ENCODE measurements around the gene LLGL1.

LLGL1 gene

DNA sequence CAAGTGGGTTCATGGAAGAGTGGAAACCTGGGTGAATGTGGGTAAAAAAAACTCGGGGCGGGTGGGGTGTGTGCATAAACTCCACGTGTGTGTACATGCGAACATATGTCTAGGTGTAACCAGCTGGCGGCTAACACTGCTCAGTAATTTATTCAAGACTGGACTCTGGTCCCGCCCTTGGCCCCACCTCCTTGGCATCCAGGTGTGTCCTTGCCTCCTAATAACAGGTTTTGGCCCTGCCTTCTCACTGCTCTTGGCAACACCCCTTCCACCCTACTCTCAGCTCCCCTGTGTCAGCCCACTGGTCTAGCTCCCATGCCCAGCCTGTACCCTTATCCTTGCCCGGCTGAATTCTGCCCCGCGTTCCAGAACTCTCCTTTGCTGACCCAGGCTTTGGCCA, 24.8 kb downstream of the LLGL1 start:
- no peak for DNase-seq (ENCODE audit: extremely low read depth in 1 of 2, low read depth in 1 of 2)

DNA sequence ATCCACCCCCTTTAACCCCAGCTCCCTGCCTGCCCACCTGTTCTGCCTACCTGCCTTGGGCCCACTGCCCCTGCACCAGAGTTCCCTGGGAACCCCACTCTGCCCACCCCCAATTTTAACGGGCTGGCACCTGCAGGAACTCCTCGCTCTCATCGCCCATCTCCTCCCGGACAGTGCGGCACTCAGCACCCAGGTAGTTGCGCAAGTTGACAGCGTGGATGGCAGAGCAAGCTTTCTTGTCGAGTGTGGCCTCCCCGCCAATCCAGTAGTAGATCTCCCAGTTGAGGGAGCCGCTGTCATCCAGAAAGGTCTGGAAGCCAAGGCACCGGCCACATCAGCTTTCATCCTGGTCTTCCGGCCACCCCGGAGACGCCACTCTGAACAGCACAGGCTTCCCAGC, 25.3 kb downstream of the LLGL1 start:
- DNase-seq (ENCODE audit: extremely low read depth in 1 of 2, low read depth in 1 of 2): no peak

DNA sequence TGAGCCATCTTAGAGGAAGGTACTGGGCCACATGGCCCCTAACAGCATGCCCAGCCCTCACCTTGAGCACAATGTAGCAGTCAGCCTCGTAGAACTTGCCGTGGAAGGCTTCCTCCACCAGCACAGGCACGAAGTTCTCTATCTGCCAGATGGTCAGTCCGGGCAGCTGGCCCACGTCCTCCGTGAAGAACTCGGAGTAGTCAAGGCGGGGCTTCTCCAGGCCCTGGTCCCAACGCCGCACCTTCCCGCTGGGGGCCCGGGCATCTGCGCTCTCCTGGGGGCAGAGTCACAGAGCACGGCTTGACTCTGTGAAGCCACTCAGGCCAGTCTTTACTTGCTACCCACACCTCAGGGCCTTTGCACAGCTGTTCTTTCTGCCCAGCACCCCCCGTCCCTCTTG, 25.8 kb downstream of the LLGL1 start:
- DNase-seq (ENCODE audit: extremely low read depth in 1 of 2, low read depth in 1 of 2): no peak

DNA sequence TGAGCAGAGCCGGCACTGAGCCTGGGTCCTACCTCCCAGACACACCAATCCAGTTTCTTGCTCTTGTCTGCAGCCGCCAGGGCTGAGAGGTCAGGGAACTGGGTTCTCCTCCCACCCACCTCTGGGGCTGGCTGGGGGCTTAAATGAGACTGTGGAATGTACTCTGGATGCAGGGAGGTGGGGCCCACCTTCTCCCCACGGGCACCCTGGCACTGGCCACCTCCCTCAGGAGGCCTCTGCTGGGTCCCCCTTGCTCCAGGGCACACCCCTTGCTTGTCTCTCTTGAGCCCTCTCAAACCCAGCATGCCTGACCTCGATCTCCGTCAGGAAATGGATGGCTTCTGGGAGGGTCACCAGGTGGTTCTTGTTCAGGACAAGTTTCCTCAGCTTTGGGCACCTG, 26.7 kb downstream of the LLGL1 start:
- no peak for DNase-seq (ENCODE audit: extremely low read depth in 1 of 2, low read depth in 1 of 2)

DNA sequence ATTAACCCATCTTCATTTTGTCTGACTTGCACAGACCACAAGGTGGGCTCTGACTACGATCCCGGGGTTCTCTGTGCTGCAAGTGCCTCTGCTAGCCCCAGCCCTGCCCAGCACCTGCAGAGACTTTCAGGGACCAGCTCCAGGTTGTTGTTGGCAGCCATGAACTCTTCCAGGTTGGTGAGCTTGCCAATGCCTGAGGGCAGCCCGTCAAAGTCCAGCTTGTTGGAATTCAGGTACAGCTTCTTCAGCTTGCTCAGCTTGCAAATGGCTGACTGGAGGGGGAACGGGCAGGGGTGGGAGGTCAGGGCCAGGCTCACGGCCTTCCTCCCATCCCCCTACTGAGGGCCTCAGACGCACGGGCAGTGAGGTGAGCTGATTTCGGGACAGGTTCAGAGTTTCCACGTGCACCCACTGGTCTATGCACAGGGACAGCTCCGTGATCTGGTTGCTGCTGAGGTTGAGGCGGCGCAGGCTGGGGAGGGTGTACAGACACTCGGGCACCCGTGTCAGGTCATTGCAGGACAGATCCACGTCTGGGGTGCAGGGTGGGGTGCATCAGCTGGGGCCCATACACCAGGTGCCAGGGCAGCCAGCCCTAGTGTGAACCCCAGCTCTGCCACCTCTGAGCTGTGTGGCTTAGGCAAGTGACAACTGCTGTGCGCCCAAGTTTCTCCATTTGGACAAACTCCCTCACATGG, 27.9 kb downstream of the LLGL1 start:
- DNase-seq (ENCODE audit: extremely low read depth in 1 of 2, low read depth in 1 of 2): no peak

DNA sequence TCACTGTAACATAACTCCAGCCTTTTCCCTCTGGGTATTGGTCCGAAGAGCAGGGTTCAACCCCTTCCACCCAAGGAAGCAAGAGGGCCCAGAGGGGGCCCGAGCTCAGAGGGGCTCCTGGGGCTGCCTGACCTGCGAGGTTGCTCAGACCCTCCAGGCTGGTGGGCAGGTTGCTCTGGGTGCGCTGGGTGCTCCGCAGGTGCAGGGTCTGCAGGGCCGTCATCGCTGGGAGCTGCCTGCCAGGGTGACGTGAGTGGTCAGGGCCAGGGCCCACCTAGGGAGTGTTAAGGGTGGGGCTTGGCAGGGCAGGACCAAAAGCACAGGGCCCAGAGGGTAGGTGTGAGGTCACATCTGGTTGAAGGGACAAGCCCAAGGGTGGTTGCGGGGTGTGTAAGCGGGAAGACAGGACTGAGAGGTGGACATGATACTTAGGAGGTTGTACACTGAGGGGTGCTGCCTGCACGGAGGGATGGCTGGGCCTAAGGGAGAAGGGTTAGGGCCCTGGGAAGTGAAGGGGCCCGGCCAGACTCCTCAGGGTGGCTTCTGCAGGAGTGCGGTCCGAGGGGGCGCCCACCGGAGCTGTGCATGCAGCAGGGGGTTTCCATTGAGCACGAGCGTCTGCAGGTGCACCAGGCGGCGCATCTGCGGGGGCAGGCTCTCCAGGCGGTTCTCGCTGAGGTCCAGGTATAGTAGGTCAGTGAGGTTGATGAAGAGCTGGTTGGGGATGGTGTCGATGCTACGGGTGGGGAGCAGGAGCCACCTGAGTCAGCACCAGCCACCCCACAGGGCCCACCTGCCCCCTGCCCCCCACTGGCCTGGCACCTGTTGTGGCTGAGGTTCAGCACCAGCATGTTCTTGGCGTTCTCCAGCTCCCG, 28.7 kb downstream of the LLGL1 start:
- DNase-seq (ENCODE audit: extremely low read depth in 1 of 2, low read depth in 1 of 2): no peak

DNA sequence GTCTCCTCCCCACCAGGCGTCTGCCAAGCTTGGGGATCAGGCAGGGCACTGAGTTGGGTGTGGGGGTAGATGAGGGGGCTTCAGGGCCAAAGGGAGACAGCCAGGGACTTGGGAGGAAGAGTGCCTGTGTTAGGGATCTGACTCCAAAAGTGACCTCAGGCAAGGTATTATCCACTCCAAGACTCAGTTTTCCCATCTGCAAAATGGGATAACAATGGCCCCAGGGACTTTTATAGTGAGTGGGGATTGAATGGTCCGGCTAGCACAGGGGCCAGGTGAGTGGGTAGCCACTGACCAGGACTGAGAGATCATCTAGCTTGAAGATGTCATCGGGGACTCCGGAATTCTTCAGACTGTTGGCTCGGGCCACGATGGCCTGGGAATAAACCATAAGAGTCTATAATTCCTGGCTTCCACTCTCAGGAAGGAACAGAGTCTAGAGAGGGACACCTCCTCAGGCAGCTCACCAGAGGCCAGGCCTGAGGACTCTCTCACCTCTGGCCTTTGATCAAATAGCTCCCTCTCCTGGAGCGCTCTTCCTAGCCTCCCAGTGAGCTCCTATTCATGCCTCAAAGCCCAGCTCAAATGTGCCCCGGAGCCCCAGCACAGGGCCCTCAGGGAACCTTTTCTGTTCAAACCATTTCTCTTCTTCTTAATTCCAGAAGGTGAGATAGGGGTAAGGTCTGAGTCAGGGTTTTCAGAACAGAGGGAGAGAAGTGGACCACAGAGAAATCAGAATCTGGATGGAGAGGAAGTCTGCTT, 29.6 kb downstream of the LLGL1 start:
- DNase-seq (ENCODE audit: extremely low read depth in 1 of 2, low read depth in 1 of 2): no peak

DNA sequence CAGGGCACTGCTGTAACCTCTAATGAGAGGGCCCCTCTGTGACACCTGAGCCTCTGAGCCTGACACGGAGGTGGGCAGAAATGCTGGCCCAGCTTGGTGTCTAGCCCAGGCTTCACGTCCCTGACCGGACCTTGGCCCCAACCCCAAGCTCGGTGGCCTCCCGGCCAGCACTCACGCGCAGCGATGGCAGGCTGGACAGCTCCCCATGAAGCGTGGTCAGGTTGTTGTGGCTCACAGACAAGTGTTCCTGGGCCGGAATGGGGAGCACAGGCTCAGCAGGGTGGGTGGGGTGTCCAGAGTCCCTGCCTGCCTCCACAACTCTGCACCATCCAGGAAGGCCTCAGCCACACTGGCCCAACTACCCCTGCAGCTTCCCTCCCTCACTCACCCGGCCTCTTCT, 30.9 kb downstream of the LLGL1 start:
- DNase-seq (ENCODE audit: extremely low read depth in 1 of 2, low read depth in 1 of 2): no peak

DNA sequence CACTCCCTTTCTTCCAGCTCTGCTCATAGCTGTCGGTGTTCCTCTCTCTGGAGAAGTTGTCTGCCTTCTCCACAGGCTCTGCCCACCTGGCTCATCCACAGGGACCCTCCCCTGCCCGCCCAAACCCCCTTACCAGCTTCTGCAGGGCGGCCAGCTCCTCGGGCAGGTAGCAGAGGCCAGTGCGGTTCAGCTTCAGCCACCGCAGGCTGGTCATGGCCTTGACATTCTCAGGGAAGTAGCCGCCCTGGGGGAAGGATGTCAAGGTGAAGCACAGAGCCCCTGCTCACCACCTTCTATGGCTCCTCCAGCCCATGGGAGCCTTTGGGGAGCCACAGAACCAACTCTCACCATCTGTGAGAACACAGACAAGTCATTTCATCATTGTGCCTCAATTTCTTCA, 31.3 kb downstream of the LLGL1 start:
- no peak for DNase-seq (ENCODE audit: extremely low read depth in 1 of 2, low read depth in 1 of 2)

DNA sequence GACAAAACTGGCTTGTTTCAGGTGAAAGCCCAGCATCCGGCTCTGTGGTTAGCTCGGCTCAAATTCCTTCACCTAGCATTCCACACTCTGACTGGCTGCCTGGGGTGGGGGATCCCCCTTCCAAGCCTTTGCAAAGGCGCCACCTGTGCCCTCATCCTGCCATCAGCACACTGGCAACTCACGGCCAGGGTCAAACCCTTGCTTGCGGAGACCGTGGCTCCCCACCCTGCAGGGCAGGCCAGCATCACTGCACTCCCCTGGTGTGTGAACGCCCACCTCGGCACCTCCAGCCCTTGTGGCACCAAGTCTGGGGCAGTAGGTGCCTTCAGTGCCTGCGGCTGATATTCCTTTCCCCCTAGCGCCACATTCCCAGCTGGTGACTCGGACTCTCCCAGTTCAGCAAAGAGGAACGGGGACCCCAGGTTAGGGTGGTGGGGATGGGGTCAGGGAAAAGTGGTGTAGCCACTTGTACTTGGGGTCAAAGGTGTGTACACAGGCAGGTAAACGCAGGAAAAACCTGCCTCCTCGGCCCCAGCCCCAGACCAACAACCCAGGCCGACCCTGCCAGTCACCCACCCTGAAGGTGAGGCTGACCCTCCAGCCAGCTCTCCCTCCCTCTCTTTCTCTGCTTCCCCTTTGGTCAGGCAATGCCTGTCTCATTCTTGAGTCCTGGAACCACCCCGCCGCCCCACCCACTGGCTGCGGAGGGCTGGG, 32.0 kb downstream of the LLGL1 start:
- no peak for DNase-seq (ENCODE audit: extremely low read depth in 1 of 2, low read depth in 1 of 2)

DNA sequence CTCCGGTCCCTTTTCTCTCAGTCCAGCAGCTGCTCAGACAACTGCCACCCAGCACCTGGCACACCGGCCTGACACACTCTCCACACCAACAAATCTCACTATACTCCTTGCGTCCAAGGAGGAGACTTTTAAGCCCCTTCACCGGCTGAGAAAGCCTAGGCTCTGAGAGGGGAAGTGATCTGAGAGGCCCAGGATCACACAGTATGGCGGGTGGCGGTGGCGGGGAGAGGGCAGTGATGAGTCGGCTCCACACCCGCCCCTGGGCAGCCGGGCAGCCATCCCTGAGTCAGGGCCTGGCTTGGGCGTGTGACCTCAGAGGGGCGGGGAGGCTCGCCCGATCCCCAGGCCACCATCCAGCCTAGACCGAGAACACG, 32.5 kb downstream of the LLGL1 start:
- peak in 1 of 2 donors; percentile 35 for DNase-seq (ENCODE audit: extremely low read depth in 1 of 2, low read depth in 1 of 2)

DNA sequence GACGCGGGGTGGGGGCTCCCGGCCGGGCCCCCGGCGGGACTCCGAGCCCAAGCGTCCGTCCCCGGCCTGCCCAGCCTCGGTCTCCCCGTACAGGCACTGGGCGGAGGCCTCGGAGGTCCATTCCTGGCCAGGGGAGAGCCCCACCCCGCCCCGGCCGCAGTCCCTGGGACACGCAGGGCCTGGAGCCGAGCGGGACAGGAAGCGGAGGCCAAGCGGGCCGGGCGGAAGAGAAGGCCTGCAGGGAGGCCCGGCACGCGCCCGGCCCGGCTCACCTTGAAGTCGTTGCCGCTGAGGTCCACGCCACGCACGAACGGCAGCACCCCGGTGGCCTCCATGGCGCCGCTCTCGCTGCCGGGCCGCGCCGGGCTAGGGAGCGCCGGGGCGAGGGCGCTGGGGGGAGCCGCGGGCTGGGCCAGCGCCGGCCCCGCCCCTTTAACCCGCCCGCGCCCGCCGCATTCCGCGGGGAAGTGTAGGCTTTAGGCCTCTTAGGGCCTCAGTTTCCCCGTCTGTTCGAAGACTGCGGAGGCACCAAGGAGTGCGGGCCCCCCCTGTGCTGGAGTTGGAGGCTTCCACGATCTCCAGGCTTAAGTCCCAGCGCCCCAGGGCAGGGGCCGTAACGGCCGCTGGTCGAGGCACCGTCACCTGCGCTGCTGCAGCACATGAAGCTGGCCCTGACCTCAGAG, 33.1 kb downstream of the LLGL1 start, which contains the start of gene FLII:
Gene FLII (minus strand): TSS at position 383 of the 683 bp plus-strand sequence. CDS start 48 bp downstream, at position 335.
- peak in 1 of 2 donors; percentile 31 for DNase-seq (ENCODE audit: extremely low read depth in 1 of 2, low read depth in 1 of 2)

DNA sequence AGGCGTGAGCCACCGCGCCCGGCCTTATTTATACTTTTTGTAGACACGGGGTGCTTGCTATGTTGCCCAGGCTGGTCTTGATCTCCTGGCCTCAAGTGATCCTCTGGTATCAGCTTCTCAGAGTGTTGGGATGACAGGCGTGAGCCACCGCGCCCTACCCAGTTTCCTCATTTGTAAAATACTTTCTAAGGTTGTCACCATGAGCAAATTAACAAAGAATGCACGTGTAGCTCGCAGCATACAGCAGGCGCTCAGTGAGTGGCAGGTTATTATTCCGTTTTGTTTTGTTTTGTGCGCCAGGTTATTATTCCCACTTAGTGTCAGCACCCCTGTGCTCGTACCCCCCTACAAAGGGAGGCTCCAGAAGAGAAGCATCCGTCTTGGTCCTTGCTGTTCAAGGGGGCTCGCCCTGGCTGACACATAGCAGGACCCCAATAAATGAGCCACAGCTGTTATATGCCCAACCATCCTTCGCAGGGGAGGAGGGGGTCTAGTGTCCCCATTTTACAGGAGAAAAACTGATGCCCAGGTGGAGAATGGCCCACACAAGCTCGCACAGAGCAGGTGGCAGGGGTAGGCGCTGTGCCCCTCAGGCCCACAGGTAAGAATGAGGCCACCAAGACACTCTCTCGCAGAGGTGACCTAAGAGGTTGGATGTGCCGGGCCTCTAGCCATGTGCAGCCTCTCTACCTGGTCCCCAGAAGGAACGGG, 34.3 kb downstream of the LLGL1 start:
- DNase-seq (ENCODE audit: extremely low read depth in 1 of 2, low read depth in 1 of 2): no peak

DNA sequence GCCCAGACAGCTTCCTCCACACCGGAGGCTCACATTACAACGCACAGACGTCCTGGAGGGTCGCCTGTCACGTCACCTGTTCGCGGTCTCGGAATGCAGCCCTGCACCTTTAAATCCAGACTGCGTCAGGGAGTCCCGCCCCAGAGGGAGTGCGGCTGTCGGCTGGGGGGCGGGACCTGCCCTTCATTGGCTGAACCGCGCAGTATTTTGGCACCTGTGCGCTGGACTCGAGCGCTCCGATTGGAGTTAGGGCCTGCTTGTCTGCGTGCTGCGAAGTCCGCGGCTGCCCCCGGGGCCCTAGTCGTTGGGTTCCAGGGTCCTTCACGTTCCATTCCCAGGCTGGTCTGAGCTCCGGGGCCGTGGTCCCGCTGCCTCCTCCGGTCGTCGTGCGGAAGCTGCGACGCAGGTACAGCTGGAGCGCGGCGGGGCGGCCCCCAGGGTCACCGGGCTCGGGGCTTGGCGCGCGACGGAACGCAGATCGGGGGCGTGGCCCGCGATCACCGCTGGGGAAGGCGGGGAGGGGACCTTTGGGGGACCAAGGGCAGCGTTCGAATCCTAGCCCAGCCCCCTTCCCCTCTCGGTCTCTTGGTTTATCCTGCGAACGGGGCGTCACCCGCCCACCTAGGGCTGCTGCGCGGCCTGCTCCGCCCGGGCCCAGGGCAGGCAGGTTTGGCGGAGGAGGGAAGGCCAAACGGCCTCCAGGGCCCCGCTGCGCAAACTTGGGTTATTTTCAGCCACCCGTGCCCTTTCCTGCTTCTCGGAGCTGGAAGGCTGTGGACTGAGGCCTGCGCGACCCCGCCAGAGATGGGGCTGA, 35.1 kb downstream of the LLGL1 start, which contains the start of gene MIEF2:
Gene MIEF2 (plus strand): TSS at position 331 of the 814 bp plus-strand sequence. CDS start 2,059 bp downstream, outside the sequence.
- peak; percentile 81 to 92 for DNase-seq (ENCODE audit: extremely low read depth in 1 of 2, low read depth in 1 of 2)

DNA sequence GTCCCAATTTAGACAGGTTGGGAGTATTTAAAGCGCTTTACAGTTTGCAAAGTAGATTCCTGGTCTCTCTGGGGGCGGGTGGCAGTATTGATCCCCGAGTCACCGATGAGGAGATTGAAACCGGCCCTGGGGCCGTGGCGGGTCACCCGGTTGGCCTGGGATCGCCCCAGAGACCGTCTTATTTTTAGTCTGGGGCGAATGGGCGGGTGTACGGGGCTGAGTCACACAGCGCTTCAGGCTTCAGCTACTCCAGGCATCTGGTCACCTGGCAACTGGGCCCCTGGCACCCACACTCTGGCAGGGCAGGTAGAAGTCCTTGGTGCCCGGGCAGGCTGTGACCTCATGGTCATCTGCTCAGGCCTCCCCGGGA, 35.7 kb downstream of the LLGL1 start:
- DNase-seq (ENCODE audit: extremely low read depth in 1 of 2, low read depth in 1 of 2): peak in 1 of 2 donors; percentile 44

DNA sequence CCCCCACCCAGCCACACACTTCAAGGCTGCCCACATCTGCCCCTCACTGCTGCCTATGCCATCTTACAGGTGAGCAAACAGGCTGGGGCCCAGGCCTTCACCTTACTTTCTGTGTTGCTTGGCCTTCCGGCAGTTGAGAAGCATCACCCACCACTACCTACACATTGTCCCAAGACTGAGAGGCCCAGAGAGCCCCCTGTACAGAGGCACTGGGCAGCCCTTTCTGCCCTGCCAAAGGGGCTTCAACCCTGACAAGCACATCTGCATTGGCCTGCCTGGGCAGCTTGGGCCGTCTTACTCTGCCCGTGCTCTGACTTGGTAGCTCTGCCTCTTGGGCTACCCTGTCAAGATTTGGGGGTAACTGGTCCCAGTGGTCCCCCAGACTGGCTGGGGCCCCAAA, 36.2 kb downstream of the LLGL1 start:
- no peak for DNase-seq (ENCODE audit: extremely low read depth in 1 of 2, low read depth in 1 of 2)

DNA sequence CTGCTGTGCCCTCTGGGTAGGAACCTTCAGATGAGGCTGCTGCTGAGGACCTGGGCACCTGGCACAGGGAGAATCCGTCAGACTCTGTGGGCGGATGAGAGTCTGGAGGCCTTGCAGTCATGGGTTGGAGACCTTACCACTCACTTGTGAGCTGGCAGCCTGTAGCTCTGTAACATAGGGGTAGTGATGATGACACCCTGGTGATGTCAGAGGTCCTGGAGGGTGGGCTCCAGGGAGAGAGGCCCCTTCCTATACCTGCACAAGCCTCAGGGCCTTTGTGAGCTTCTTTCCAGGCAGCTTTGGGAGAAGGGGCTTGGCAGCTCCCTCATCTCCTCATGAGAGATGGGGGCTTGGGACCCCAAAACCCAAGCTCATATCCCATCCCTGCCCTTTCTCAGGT, 36.7 kb downstream of the LLGL1 start:
- no peak for DNase-seq (ENCODE audit: extremely low read depth in 1 of 2, low read depth in 1 of 2)

DNA sequence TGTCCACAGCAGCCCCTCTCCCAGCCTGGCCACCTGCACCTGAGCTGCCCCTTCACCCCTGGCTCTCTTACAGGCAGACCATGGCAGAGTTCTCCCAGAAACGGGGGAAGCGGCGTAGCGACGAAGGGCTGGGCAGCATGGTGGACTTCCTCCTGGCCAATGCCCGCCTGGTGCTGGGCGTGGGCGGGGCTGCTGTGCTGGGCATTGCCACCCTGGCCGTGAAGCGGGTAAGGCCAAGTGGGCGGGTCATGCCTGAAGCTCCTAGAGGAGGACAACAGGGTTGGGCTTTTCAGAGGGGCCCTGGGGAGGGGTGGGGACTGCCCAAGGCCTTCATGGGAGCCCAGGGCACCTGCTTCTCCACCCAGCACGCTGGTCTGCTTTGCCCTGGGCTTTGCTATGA, 37.2 kb downstream of the LLGL1 start:
- no peak for DNase-seq (ENCODE audit: extremely low read depth in 1 of 2, low read depth in 1 of 2)

All from stimulated activated CD8-positive, alpha-beta memory T cell treated with anti-CD3 and anti-CD28 coated beads, Interleukin-7, amount 100 ng/mL, for 48 hours (primary cell).